Measurements from ENCODE around the gene ADAMTS17.

Gene ADAMTS17

DNA sequence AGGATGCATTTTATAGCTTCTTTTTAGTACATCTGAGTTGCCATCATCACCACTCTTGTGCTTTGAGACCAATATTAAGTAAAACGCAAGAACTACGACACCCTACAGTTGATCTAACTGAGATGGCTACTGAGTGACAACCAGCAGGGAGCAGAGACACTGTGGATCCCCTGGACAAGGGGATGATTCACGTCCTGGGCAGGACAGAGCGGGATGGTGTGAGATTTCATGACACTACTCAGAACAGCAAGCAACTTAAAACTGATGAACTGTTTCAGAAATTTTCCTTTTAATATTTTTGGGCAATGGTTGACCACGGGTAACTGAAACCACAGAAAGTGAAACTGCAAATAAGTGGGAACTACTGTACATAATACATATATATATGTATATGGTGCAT, 299.2 kb downstream of the ADAMTS17 start:
- TF ChIP-seq, protein P1, sequence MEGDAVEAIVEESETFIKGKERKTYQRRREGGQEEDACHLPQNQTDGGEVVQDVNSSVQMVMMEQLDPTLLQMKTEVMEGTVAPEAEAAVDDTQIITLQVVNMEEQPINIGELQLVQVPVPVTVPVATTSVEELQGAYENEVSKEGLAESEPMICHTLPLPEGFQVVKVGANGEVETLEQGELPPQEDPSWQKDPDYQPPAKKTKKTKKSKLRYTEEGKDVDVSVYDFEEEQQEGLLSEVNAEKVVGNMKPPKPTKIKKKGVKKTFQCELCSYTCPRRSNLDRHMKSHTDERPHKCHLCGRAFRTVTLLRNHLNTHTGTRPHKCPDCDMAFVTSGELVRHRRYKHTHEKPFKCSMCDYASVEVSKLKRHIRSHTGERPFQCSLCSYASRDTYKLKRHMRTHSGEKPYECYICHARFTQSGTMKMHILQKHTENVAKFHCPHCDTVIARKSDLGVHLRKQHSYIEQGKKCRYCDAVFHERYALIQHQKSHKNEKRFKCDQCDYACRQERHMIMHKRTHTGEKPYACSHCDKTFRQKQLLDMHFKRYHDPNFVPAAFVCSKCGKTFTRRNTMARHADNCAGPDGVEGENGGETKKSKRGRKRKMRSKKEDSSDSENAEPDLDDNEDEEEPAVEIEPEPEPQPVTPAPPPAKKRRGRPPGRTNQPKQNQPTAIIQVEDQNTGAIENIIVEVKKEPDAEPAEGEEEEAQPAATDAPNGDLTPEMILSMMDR (IDR thresholded peaks at IDR 0.05; ENCODE audit: control extremely low read depth, extremely low read depth, low read depth, missing control alignments): no peak
- ChIA-PET POLR2A (no interaction called here), CTCF (no interaction called here)
- no peak for DNase-seq (ENCODE audit: extremely low spot score)

DNA sequence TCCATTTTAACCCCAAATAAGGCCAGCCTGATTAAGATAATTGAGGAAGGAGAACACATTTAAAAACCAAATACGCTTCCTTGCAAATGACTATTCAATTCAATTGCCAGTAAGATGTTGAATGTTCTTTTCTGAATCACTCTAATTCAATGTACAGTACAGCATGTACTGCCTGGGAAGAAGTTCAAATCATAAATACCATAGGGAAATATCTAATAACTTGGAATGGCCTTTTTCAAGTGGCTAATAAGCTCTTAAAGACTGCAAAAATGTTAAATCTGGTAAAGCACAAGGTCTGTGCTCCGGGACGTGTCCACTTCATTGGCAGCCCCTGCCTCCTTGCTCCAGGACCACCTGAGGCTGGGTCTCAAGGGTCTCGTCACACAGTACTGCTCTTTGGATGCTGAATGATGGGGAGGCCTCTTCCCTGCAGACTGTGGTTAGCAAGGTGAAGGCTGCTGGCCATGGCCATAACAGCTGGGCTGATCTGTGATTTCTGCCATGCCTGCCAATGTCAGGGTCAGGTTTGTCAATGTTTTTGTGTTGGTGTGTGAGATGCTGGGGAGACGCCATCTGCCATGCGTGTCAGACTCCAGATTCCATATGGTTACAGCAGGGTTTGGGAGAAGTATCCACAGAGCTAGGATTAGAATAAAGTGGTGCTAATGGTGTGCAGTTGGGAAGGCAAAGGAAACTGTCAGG, 300.5 kb downstream of the ADAMTS17 start:
- no peak for DNase-seq (ENCODE audit: extremely low spot score)
- CTCF ChIA-PET: no interaction called here
- POLR2A ChIA-PET: no interaction called here
- TF ChIP-seq, protein P1 (IDR thresholded peaks at IDR 0.05; ENCODE audit: control extremely low read depth, extremely low read depth, low read depth, missing control alignments): no peak

DNA sequence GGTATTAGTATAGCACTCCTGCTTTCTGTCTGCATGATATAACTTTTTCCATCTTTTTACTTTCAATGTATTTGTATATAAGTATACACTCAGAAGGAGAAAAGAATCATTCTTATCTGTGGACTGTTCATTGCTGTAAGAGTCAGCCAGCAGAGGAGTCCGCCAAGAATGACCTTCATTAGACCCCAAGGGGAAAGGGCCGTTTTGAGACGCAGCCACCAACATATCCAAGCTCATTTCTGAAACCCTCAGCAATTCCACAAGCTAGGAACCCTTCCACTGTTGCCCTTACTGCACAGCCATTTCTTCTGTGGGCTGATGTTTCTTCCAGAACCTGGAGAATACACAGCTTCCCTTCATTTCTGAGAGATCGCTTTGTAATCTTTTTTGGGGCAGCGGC, 301.8 kb downstream of the ADAMTS17 start:
- DNase-seq (ENCODE audit: extremely low spot score): no peak
- ChIA-PET CTCF (no interaction called here), POLR2A (no interaction called here)
- TF ChIP-seq, protein P1 (IDR thresholded peaks at IDR 0.05; ENCODE audit: control extremely low read depth, extremely low read depth, low read depth, missing control alignments): no peak

DNA sequence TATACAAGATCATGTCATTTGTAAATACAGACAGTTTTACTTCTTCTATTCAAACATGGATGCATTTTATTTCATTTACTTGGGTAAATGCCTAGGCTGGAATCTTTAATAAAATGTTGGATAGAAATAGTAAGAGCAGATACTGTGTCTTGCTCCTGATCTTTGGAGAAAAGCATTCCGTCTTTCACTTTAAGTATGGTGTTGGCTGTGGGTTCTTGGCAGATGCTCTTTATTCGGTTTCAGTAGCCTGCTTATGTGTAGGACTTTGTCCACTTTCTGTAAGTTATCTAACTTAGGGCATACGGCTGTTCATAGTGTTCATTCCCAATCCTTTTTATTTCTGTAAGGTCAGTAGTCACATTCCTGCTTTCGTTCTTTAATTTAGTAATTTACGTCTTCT, 303.0 kb downstream of the ADAMTS17 start:
- TF ChIP-seq, protein P1 (IDR thresholded peaks at IDR 0.05; ENCODE audit: control extremely low read depth, extremely low read depth, low read depth, missing control alignments): no peak
- no peak for DNase-seq (ENCODE audit: extremely low spot score)
- ChIA-PET CTCF (no interaction called here), POLR2A (no interaction called here)

DNA sequence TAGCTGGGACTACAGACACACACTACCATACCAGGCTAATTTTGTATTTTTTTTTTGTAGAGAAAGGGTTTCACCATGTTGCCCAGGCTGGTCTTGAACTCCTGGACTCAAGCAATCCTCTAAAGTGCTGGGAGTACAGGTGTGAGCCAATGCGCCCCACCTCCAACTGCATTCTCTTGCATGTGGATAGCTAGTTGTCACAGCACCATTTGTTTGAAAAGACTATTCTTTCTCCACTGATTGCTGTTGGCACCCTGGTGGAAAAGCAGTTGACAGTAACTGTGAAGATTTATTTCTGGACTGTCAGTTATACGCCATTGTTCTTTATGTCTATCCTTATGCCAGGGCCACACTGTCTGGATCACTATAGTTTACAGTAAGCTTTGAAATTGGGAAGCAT, 303.9 kb downstream of the ADAMTS17 start:
- TF ChIP-seq, protein P1 (IDR thresholded peaks at IDR 0.05; ENCODE audit: control extremely low read depth, extremely low read depth, low read depth, missing control alignments): no peak
- no peak for DNase-seq (ENCODE audit: extremely low spot score)
- ChIA-PET POLR2A (no interaction called here), CTCF (no interaction called here)

DNA sequence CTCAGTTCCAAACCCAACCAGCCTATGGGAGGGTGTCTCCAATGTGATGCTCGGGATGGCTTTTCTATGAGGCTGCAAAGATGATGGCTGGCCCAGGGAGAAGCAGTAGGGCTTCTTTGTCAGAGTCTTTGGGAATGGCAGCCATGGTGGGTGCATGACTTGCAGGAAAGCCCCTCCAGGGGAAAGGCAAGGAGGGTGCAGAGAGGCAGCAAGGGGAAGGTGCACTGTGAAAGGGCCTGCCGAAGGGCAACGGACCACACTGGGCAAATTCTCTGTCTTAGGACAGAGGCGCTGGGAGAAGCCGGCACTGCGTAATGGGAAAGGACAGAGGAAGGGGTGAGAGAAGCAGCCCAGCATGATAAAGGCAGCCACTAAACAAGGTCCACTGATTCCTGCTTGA, 305.8 kb downstream of the ADAMTS17 start:
- DNase-seq (ENCODE audit: extremely low spot score): no peak
- TF ChIP-seq, protein P1 (IDR thresholded peaks at IDR 0.05; ENCODE audit: control extremely low read depth, extremely low read depth, low read depth, missing control alignments): no peak
- POLR2A ChIA-PET: no interaction called here
- CTCF ChIA-PET: no interaction called here

DNA sequence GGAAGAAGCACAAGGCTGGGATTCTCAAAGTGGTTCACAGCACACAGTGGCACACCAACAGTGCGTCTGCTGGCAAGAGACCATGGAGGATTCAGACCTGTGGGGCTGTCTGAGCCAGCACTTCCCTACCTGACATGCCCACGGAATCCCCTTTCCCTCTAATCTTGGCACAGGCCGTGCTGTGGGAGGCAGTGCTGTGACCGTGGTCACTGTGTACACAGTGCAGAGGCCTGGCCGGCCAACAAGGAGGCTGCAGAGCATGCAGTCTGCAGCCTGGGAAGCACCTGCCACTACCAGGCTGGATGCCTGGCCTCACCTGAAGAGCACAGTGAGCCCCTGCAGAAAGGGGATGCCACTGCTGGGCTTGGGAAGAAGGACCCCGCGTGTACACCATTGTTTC, 307.6 kb downstream of the ADAMTS17 start:
- ChIA-PET CTCF (no interaction called here), POLR2A (no interaction called here)
- no peak for DNase-seq (ENCODE audit: extremely low spot score)
- TF ChIP-seq, protein P1 (IDR thresholded peaks at IDR 0.05; ENCODE audit: control extremely low read depth, extremely low read depth, low read depth, missing control alignments): no peak

Data from GM10248 (cell line).